ENCODE results near the gene IFIH1. TPM values are rescaled to one million over a fixed set of nuclear protein-coding genes. Genes with fewer than 3 reads are reported as not detected.

The IFIH1 gene
- total RNA-seq, 1 experiment from 2014 or later = not detected

DNA sequence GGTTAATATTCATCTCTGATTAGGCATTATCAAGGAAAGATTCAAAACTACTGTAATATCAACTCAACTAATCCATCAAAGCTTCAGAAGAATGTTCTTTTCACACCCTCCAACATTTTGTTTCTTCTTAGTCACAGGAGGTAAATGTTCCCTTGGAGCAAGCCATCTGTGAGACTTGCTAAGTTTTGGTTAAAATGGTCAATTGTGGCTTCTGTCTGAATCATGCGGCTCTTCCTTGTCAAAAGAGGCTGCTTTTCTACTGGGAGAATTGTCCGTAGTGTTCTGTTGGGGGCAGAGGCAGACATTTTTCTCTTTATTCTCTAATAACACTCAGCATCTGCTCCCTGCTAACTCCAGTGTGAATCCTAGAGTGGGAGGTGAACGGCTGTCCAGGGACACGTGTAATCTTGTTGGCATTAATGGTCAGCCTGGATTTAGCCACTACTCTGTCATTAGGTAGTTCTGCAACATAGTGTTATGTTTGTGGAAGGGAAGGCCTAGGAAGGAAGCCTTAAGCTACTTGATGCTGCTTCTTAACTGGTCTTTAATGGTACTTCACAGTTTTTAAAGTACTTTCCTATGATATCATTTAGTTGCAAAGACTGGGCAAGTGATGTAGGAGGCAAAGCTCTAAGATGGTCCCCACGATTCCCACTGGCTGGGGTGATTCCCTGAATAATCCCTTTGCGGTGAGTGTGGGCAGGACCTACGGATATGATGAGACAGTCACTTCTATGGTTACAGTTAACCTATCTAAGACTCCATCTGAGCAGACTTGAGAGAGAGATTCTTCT is 52.6 kb downstream of the IFIH1 start:
- in situ Hi-C loops (cut with HindIII; ENCODE audit: low sequenced_read_pairs) = no loop called here

DNA sequence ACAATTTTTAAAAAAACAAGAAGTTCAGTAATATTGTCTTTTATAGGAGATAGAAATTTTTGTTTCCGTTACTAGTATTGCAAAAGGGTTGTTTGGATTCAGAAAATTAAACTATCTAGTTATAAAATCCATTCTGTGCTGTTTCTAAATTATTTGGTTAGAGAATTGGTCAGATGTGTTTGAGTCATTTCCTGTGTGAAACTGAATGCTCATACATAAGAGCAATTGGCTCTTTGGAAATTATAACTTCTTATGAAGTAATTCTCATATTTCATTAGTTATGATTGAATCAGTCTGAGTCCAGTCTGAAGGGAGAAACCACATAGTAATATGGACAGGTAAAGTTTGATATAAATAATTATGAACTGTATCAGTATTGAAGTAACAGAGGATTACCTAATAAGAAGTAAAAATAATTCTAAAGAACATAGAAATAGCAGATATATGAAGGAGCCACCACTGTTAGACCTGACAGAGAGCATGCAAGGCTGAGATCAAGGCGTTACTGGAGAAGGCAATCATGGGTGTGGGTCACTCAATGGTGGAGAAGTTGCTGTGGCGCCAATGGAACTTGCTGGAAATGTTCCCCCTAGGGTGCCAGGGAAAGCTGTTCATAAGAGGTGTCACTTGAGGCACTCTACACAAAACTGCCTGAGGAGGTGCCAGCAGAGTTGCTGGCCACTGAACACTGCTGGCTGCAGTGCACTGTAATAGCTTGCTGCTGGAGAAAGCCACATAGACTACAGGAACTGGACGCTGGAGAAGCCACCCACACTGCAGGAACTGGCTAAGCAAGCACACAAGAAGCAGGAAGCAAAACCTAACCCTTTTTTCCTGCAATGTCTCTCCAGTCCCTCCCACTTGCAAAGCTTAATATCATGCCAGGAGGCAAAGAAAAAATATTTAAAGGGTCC is 57.2 kb downstream of the IFIH1 start:
- in situ Hi-C loops (cut with HindIII; ENCODE audit: low sequenced_read_pairs) = no loop called here
- no peak for DNase-seq (ENCODE audit: low spot score)

More for the DNA sequence above, 52.6 kb downstream of the IFIH1 start:
- DNase-seq (ENCODE audit: low spot score) = no peak

DNA sequence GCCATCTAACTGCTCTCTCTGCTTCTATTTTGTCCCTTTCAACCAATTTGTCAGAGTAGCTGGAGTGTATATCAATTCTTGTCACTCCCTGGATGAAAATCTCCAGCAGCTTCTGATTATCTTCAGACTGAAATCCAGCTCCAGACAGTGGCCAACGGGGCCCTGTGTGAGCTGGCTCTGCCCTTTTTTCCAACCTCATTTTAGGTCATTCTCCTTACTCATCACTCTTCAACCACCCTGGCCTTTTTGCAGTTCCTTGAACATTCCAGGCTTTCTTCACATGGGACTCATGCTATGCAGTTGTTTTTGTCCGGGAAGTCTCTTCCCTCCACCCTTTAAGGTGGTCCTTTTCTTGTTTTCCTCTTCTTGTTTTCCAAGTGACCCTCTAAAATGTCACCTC is 59.8 kb downstream of the IFIH1 start:
- in situ Hi-C loops (cut with HindIII; ENCODE audit: low sequenced_read_pairs) = no loop called here
- no peak for DNase-seq (ENCODE audit: low spot score)

DNA sequence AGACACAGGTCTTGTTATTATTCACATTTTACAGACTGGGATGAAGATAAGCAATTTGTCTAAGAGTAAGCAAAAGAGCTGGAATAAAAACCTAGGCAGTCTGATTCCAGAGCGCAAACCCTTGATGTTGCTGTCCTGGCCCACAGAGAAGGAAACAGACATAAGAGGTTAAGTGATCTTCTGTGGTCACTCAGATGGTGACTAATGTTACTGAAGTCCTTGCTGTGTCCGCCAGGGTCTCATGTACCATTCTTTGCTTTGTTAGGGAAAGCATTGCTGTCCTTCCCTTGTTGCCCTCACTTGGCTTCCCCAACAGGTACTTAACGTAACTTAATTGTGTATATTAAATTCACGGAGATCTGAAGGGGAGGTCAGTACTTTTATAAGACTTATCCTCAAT is 60.3 kb downstream of the IFIH1 start:
- in situ Hi-C loops (cut with HindIII; ENCODE audit: low sequenced_read_pairs) = no loop called here
- no peak for DNase-seq (ENCODE audit: low spot score)

DNA sequence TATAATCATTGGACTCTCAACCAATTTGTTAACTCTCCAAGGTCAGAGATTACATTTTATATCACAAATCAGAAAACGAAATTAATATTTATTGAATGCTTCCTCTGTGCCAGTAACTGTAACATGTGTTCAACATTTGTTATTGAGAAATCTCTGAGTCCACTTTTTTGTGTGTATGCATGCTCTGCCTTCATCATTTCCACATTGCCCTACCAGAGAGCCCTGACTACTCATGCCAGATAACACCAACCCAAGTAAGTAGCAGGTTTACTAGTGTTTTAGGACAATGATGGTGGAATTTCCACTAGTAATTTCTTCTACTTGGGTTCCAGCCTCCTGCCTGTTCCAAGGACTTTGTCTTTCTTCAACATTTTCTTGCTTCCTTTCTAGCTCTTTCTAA is 61.1 kb downstream of the IFIH1 start:
- DNase-seq (ENCODE audit: low spot score) = no peak
- in situ Hi-C loops (cut with HindIII; ENCODE audit: low sequenced_read_pairs) = no loop called here

DNA sequence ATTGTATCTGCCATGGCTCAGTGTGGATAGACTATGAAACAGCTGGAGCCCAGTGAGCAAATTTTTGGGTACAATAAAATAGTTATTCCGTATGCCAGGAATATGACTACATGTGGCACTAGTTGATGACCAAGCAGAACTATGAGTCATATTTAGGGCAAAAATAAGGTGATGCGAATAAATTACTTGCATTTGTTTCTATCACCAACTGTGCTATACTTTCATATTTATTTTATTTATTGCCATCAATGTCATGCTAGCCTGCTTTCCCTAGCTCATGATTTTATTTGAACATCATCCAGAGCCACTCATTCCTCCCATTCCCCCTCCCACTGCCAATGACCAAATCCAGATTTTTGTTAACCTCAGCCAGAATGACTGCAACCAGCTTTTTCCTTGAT is 61.9 kb downstream of the IFIH1 start:
- in situ Hi-C loops (cut with HindIII; ENCODE audit: low sequenced_read_pairs) = no loop called here
- DNase-seq (ENCODE audit: low spot score) = no peak

DNA sequence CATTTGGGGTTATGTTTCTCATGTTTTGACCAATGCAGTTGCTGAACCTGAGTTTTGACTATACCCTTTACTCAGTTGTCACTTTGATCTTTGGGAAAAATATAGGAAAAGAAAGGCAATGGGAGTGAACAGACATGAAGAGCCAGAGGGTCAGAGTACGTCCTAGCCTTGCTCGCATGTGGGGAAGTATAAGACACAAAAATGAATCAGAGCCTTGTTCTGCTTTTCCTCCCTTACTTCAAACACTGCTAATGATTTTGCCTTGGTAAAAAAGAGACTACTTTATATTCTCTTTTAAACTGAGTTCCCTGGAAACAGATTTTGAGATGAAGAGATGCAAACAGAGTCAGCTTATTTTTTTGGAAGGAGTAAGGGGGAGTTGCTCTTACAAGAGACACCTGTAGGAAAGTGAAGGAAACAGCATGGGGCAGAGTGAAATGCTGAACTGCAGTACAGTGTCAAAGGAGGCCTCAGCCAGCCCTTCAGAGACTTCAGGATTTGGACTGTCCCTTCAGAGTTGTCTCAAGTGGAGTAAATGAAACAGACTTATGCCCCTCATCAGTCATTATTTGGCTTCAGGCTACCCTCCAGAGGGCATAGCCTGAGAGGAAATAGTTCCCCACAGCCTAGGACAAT is 64.1 kb downstream of the IFIH1 start:
- no peak for DNase-seq (ENCODE audit: low spot score)
- in situ Hi-C loops (cut with HindIII; ENCODE audit: low sequenced_read_pairs) = no loop called here

DNA sequence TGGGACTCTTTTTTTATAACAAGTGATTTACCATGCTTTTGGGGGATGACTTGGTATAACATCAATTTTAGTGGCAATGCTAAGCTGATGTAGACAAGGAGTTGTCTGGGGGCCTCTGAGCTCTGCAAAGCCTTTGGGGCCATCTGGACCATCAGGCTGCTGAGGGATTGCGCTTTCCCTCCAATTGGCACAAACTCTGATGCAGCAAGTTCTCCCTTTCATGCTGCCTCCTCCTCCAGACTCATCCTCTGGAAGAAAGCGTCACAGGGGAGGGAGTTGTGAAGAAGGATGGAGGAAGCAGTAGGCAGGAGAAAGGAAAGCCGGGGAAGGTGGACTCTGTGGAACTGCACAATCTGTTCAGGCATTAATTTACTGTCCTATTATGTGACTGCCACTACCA is 65.0 kb downstream of the IFIH1 start:
- DNase-seq (ENCODE audit: low spot score) = no peak
- in situ Hi-C loops (cut with HindIII; ENCODE audit: low sequenced_read_pairs) = no loop called here

DNA sequence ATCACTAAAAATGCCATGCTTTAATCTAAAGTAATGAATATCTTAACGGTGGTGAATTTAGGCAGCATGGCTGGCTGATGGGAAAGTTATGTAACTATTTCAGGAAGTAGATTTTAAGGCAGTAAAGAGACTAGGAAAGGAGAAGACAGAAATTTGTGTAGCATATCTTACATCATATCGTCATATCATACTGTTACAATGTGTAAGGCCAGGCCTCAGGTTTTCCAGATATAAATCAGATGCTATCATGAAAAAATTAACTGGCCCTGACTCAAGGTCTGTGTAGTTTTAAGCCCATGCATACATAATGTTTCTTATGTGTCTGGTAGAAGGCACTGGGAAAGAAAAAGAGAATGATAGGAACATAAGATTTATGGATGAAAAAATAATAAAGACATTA is 66.3 kb downstream of the IFIH1 start:
- in situ Hi-C loops (cut with HindIII; ENCODE audit: low sequenced_read_pairs) = no loop called here
- no peak for DNase-seq (ENCODE audit: low spot score)

DNA sequence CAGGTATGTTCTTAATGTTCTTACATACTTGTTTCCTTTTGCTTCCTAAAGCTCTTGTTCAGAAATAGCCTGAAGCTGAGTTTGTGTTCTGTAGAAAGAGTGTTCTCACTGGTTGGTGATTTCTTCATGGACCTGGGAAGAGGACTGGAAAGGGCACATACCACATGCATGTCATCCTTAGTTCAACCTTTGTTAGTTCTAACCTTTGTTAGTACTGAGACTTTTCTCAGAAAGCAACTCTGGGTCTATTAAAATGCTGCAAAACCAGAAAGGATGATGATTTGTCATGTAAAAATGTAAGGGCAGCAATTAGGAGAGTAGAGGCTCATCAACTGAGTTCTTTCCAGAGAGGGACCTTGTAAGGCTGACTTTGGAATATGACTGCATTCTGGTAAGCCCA is 72.7 kb downstream of the IFIH1 start:
- in situ Hi-C loops (cut with HindIII; ENCODE audit: low sequenced_read_pairs) = no loop called here
- no peak for DNase-seq (ENCODE audit: low spot score)

DNA sequence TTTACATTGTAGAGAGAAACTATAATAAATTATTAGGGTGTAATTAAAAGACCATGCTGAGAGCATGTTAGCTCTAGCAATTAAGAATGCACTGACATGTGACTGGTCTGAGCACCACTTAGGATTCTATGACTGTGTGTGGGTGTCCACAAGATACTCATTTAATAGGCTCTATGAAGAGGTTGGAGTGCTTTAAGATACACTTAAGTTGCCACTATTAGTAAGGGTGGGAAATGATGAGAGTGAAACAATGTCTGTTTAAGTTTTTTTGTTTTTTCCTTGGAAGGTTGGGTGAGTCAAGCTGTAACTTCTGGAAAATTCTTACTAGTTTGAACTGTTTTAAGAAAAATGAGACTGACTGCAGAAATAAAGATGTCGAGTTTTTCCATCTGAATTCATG is 73.4 kb downstream of the IFIH1 start:
- in situ Hi-C loops (cut with HindIII; ENCODE audit: low sequenced_read_pairs) = no loop called here
- DNase-seq (ENCODE audit: low spot score) = no peak

DNA sequence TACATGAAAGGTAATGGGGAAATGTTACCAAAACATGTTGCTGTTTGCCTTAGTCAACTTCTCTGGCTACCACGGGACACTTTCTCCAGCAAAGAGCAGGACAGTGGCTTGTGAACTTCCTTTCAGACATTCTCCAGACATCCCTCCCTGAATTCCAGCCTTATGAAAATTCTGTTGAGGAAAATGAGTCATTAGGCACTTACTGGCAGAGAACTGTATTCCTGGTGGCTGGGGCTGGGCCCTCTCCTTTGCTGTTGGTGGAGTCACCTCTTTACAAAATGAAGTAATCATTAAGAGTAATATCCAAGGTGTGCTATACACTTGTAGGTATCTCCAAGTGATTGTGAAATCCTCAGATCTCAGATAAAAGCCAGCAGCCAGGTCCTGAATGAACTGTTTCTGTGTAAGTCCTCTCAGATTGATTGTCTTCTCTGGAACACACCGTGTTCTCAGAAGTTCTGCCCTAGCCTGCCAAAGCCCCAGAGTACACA is 73.9 kb downstream of the IFIH1 start:
- in situ Hi-C loops (cut with HindIII; ENCODE audit: low sequenced_read_pairs) = no loop called here
- DNase-seq (ENCODE audit: low spot score) = no peak

DNA sequence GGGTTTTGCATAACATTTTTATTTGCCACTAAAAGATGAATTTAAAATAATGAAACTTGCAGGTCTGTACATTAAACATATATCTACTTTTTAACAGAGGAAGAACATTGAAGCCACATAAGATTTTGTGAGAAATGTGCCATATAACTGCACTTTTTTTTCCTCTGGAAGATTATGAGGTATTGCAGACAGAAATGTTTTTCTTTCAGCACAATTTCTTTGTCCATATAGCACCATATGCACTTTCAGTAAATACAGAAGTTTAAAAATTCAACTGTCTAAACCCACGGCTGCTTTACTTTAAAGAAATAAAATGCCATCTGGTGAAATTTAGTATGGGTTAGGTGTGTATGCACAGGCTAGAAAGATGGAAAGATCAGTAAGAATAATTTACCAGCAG is 74.8 kb downstream of the IFIH1 start:
- in situ Hi-C loops (cut with HindIII; ENCODE audit: low sequenced_read_pairs) = no loop called here

DNA sequence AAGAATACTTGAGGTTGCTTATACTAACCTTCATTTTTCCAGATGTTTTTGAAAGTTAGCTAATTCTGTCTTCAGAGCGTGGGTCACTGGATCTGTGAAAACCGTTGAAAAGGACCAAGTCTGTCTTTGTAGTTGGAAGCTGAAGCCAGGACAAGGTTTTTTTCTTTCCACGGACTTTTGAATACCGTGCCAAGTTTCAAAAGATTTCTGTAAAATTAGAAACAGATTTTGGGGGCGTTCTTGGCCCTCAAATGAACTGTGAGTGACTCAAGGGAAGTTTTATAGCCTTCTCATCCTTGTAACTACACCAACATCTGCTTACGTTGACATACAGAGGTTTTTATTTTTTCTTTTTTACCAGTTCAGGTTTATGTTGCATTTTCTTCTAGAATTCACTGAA is 75.2 kb downstream of the IFIH1 start, which contains the start of gene FAP:
Gene FAP, minus strand, starts transcription at position 152 of the 400 bp plus-strand sequence. Its CDS starts 118 bp downstream, at position 34.
- in situ Hi-C loops (cut with HindIII; ENCODE audit: low sequenced_read_pairs) = no loop called here
- DNase-seq (ENCODE audit: low spot score) = no peak

More for the DNA sequence above, 74.8 kb downstream of the IFIH1 start:
- DNase-seq (ENCODE audit: low spot score) = no peak

DNA sequence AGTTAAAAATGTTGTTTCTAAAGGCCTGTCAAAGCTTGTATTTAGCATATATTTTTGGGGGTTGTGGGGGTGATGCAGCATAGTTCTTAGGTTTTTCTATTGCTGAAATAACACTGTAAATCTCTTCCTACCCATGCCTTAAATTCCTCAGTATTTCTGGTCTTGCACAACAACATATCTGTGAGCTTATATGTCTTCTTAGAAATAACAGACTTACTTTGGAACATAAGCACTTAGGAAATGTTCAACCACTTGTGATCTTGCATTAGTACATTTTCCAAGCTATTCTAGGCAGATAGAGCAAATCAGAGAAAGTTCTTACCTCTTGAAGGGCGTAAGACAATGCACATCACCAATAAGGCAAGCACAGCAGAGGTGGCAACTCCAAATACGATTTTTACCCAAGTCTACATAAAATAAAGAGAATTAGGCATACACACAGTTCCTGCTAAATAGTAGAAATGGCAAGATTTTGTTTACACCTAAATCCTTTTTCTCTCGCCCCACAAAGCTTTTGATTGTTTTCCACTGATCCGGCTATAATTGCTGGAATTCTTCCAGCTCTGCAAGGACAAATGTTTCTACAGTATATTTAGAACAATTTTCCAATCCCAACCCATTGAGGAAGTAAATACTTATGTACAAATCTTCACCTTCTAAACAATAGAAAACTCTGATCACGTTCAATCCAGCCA is 75.8 kb downstream of the IFIH1 start:
- in situ Hi-C loops (cut with HindIII; ENCODE audit: low sequenced_read_pairs) = no loop called here
- no peak for DNase-seq (ENCODE audit: low spot score)

DNA sequence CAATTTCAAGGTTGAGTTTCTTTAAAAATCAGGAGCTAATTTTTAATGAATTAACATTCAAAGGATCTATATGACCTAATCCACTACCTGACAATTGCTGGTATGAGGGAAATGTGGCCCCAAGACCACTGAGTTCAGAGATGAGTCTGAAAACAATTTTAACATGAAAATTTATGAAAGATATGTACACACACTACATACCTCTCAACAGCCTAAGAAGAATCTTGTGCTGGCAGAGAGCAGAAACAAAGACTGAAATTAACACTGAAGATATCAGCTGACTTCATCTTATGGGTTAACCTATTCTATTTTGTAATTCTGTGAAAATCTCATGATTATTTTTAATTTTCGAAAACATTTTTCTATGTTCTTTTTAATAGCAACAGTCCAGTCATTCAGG is 76.9 kb downstream of the IFIH1 start:
- in situ Hi-C loops (cut with HindIII; ENCODE audit: low sequenced_read_pairs) = no loop called here
- DNase-seq (ENCODE audit: low spot score) = no peak

DNA sequence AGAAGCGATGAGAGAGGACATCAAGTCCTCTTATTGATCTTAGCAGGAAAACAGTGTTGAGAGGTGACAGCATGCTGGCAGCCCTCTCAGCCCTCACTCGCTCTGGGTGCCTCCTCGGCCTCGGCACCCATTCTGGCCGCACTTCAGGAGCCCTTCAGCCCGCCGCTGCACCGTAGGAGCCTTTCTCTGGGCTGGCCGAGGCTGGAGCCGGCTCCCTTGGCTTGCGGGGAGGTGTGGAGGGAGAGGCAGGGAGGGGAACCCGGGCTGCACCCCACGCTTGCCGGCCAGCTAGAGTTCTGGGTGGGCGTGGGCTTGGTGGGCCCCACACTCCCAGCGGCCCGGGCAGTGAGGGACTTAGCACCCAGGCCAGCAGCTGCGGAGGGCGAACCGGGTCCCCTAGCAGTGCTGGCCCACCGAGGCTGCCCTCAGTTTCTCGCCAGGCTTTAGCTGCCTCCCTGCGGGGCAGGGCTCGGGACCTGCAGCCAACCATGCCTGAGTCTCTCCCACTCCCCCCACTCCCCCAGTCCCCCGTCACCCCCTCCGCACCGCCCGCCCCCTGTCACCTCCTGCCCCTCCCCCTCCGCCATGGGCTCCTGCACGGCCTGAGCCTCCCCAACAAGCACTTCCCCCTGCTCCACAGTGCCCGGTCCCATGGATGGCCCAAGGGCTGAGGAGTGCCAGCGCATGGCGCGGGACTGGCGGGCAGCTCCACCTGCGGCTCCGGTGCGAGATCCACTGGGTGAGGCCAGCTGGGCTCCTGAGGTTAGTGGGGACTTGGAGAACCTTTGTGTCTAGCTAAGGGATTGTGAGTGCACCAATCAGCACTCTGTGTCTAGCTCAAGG is 83.6 kb downstream of the IFIH1 start:
- in situ Hi-C loops (cut with HindIII; ENCODE audit: low sequenced_read_pairs) = no loop called here
- DNase-seq (ENCODE audit: low spot score) = no peak

DNA sequence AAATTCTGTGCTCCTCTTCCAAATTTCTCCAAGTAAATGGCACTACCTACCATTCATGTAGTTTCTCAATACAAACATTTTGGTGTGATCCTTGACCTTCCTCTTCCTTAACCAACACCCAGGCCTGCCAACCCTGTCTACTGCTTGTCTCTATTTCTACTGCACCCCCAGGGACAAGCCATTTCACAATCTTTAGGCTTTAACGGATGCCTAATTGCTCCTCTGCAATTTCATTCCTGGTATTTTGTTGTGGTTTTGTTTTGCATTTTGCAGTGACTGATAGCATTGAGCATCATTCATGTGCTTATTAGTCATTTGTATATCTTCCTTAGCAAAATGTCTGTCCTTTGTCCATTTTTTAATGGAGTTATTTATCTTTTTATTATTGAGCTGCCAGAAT is 85.3 kb downstream of the IFIH1 start:
- in situ Hi-C loops (cut with HindIII; ENCODE audit: low sequenced_read_pairs) = no loop called here
- DNase-seq (ENCODE audit: low spot score) = no peak
